HepG2 (cell line): ENCODE results near the gene PLIN5.

Experiments used
- BRCA1 ChIP-seq: sonication (generic); formaldehyde crosslinking; IDR thresholded peaks from 2 replicates; pipeline ENCODE4 v1.4.0; 2020; ENCODE audit warnings: missing genetic modification reagents
- ZNF414 ChIP-seq: sonication (generic); formaldehyde crosslinking; IDR thresholded peaks from 2 replicates; pipeline ENCODE4 v1.5.0; 2020; ENCODE audit warnings: missing genetic modification reagents

GRCh38 chr19:4578552-4579248 is 43.7 kb upstream of the PLIN5 start:
- no peak for TF ChIP-seq BRCA1 (CRISPR knock-in tag)
- no peak for TF ChIP-seq ZNF414 (CRISPR knock-in tag)
